HEK293T (cell line): ENCODE results near the gene HGFAC.

Source experiments
- CTCF ChIA-PET: fragments of 350-600 bp; formaldehyde crosslinking; extraction: SDS; loops from one replicate; lab custom pipeline; 2021; ENCODE audit warnings: antibody characterized with exemption, inconsistent platforms; lab: Yijun Ruan, JAX
- POLR2A ChIA-PET: fragments of 350-600 bp; formaldehyde crosslinking; extraction: SDS; loops from one replicate; lab custom pipeline; 2020; ENCODE audit warnings: antibody characterized with exemption, inconsistent platforms; lab: Yijun Ruan, JAX
- DNase-seq: peaks from one replicate; pipeline ENCODE4 v3.0.0; 2012; ENCODE audit warnings: mixed read lengths; ENCODE audit errors: extremely low spot score
- ARNT ChIP-seq: fragments of 450-650 bp; IDR thresholded peaks from 2 replicates; pipeline ENCODE4 v1.6.1; 2017; ENCODE audit warnings: mild to moderate bottlenecking
- BHLHE40 ChIP-seq: fragments of 450-650 bp; IDR thresholded peaks from 2 replicates; pipeline ENCODE4 v1.6.1; 2016; ENCODE audit warnings: mild to moderate bottlenecking, moderate library complexity, borderline replicate concordance
- CTBP1 ChIP-seq: fragments of 450-650 bp; IDR thresholded peaks from 2 replicates; pipeline ENCODE4 v1.6.1; 2016; ENCODE audit warnings: borderline replicate concordance
- ELF4 ChIP-seq: fragments of 450-650 bp; IDR thresholded peaks from 2 replicates; pipeline ENCODE4 v1.6.1; 2017; ENCODE audit warnings: antibody characterized with exemption
- FOXA1 ChIP-seq: fragments of 450-650 bp; IDR thresholded peaks from 2 replicates; pipeline ENCODE4 v1.6.1; 2016; ENCODE audit warnings: mild to moderate bottlenecking
- FOXK2 ChIP-seq: fragments of 450-650 bp; IDR thresholded peaks from 2 replicates; pipeline ENCODE4 v1.6.1; 2016; ENCODE audit warnings: mild to moderate bottlenecking
- FOXM1 ChIP-seq: fragments of 450-650 bp; IDR thresholded peaks from 2 replicates; pipeline ENCODE4 v1.6.1; 2017; ENCODE audit warnings: mild to moderate bottlenecking, borderline replicate concordance
- HDGF ChIP-seq: fragments of 450-650 bp; IDR thresholded peaks from 2 replicates; pipeline ENCODE4 v1.6.1; 2017; ENCODE audit warnings: antibody characterized with exemption, borderline replicate concordance
- L3MBTL2 ChIP-seq: fragments of 450-650 bp; conservative IDR thresholded peaks from 2 replicates; pipeline ENCODE4 v1.6.1; 2016; ENCODE audit warnings: mild to moderate bottlenecking
- LEF1 ChIP-seq: fragments of 450-650 bp; IDR thresholded peaks from 2 replicates; pipeline ENCODE4 v1.6.1; 2017; ENCODE audit warnings: mild to moderate bottlenecking, borderline replicate concordance
- NFRKB ChIP-seq: fragments of 450-650 bp; IDR thresholded peaks from 2 replicates; pipeline ENCODE4 v1.6.1; 2016; ENCODE audit warnings: mild to moderate bottlenecking, moderate library complexity
- SP1 ChIP-seq: fragments of 450-650 bp; IDR thresholded peaks from 2 replicates; pipeline ENCODE4 v1.6.1; 2017
- SUZ12 ChIP-seq: fragments of 450-650 bp; IDR thresholded peaks from 2 replicates; pipeline ENCODE4 v1.6.1; 2016; ENCODE audit warnings: mild to moderate bottlenecking
- TARDBP ChIP-seq: fragments of 450-650 bp; IDR thresholded peaks from 2 replicates; pipeline ENCODE4 v1.6.1; 2016
- ZNF384 ChIP-seq: fragments of 450-650 bp; IDR thresholded peaks from 2 replicates; pipeline ENCODE4 v1.6.1; 2016
- TF ChIP-seq, protein P1 (sequence below): fragments of 450-650 bp; IDR thresholded peaks from 2 replicates; pipeline ENCODE4 v1.6.1; 2016

HGFAC gene

DNA sequence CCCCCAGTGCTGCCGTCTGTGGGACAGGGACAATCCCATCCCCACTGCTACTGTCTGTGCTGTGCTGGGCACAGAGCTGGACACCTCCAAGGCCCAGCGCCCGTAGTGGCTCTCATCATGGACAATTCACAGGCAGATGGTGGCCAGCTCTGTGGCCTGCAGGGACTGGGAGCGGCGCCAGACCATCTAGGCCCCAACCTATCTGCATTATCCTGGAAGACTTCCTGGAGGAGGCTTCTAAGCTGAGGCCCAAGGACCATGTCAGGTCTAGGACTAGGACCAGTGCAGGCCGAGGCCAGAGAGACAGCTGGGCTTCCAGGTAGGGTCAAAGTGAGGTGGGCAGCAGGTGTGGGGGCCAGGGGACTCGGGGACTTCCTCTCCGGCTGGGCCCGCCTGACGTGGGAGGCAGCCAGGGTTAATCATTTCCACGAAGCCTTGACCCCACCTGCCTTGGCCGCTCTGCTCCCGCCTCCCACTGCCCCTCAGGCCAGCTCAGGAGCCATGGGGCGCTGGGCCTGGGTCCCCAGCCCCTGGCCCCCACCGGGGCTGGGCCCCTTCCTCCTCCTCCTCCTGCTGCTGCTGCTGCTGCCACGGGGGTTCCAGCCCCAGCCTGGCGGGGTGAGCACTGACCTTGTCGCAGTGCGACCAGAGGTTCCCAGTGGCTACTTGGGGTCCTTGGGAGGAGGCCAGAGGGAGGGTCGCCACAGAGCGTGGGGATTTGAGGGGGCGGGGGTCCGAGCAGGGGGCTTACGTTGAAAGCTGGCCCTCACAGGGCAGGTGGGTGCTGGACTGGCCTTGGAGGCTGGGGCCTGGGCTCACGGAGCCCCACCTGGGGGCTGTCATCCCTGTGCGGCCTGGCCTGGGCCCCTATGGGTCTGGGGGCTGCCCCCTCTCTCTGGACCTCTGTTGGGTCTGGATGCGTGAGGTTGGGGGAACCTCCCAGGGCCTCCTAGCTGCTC lies at the start of gene HGFAC:
Gene HGFAC, plus strand, starts transcription at position 468 of the 959 bp plus-strand sequence. Its CDS starts 34 bp downstream, at position 502.
- TF ChIP-seq LEF1: no peak
- no peak for TF ChIP-seq ZNF384
- CTCF ChIA-PET: interaction anchor here (0.8 to 1.8 kb wide), 3 partner anchors 39 to 95 kb away, joined by 3 to 4 read pairs (median 3); no protein-coding TSS in a partner anchor
- POLR2A ChIA-PET: no interaction called here
- DNase-seq: no peak

- POLR2A ChIA-PET: no interaction called here
- no peak for DNase-seq
- no peak for TF ChIP-seq CTBP1
- CTCF ChIA-PET: interaction anchor here (1.0 kb wide), 1 partner anchor 46 kb away, joined by 3 read pairs; no protein-coding TSS in a partner anchor
Observed at GRCh38 chr4:3392321-3392720, 49.4 kb upstream of the HGFAC start.

DNA sequence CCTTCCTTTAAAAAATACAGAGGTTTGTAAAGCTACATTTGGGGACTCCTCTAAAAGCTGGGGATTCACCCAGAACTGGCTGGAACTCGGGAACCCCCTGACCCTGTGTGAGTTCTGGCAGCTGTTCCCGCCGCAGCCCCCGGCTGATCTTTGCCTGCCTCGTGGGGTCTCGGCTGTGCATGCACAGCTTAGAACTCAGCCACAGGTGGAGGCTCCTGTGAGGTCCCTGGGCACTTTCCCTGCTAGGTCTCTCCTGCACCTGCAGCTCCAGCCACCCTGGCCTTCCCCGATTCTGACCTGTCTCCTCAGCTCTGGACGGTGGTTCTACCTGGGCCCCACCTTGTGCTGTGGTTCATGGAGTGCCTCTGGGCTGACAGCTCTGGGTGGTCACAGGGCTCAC lies 48.6 kb upstream of the HGFAC start:
- CTCF ChIA-PET: interaction anchor here (1.0 kb wide), 1 partner anchor 47 kb away, joined by 3 read pairs; no protein-coding TSS in a partner anchor
- DNase-seq: no peak
- POLR2A ChIA-PET: interaction anchor here (1.0 kb wide), 1 partner anchor 23 kb away, joined by 3 read pairs; no protein-coding TSS in a partner anchor

DNA sequence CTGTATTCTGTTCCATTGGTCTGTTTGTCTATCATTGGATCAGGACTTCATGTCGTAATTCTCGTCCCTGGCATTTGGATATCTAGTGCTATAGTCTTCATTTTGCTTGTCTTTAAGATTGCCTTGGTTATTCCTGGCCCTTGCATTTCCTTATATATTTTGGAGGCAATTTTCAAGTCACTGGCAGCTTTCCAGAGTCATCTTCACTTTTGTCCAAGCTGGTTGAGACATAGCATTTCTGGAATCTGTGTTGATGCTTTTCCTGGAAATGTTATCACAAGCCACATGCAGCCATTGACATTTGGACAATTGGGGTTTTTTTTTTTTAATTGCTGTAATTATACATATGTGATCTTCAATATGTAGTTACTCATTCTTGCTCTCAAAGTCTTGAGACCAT lies 45.2 kb upstream of the HGFAC start:
- ChIA-PET CTCF (no interaction called here), POLR2A (no interaction called here)
- no peak for DNase-seq
- no peak for TF ChIP-seq FOXA1
- no peak for TF ChIP-seq SUZ12
- no peak for TF ChIP-seq FOXM1
- no peak for TF ChIP-seq CTBP1

More for the DNA sequence above, 48.6 kb upstream of the HGFAC start:
- TF ChIP-seq TARDBP (no peak), SUZ12 (no peak), LEF1 (no peak), L3MBTL2 (no peak), NFRKB (no peak), ARNT (no peak), ZNF384 (no peak), SP1 (no peak), HDGF (no peak), FOXK2 (no peak), FOXM1 (no peak), CTBP1 (no peak), BHLHE40 (no peak), ELF4 (no peak), FOXA1 (no peak)
- TF ChIP-seq, protein P1, sequence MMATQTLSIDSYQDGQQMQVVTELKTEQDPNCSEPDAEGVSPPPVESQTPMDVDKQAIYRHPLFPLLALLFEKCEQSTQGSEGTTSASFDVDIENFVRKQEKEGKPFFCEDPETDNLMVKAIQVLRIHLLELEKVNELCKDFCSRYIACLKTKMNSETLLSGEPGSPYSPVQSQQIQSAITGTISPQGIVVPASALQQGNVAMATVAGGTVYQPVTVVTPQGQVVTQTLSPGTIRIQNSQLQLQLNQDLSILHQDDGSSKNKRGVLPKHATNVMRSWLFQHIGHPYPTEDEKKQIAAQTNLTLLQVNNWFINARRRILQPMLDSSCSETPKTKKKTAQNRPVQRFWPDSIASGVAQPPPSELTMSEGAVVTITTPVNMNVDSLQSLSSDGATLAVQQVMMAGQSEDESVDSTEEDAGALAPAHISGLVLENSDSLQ: no peak

DNA sequence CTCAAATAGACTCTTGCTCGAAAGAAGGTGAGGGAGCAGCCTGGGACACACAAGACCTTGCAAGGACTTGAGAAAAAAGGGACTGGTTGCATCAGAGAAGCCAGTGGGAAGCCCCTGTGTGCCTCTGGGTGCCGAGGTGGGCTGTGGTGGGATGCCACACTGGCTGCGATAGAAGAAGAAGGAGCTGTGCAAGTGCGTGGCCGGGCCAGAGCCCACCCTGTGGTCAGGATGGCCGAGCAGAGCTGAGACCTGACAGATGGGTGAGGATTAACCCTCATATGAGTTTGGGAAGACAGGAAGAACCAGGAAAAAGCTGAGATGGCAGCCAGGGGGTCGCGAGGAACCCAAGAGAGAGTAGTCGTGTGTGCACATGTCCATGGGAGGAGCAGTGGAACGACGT lies 44.6 kb upstream of the HGFAC start:
- POLR2A ChIA-PET: no interaction called here
- DNase-seq: no peak
- CTCF ChIA-PET: no interaction called here
- TF ChIP-seq FOXA1 (no peak), TARDBP (no peak), NFRKB (no peak), LEF1 (no peak), CTBP1 (no peak), L3MBTL2 (no peak), SP1 (no peak), SUZ12 (no peak), ELF4 (no peak), FOXK2 (no peak), HDGF (no peak), ZNF384 (no peak), FOXM1 (no peak), BHLHE40 (no peak), ARNT (no peak)
- TF ChIP-seq, protein P1: no peak

- peak; percentile 39 for DNase-seq
- ChIA-PET CTCF (interaction anchor here (0.7 kb wide), 2 partner anchors 52 to 96 kb away, joined by 3 to 8 read pairs; no protein-coding TSS in a partner anchor), POLR2A (no interaction called here)
- no peak for TF ChIP-seq ELF4
- no peak for TF ChIP-seq HDGF
- no peak for TF ChIP-seq LEF1
- TF ChIP-seq TARDBP: no peak
- TF ChIP-seq, protein P1: no peak
- no peak for TF ChIP-seq NFRKB
- TF ChIP-seq L3MBTL2: no peak
- TF ChIP-seq CTBP1: no peak
- no peak for TF ChIP-seq FOXK2
Observed at GRCh38 chr4:3399277-3400194, 42.2 kb upstream of the HGFAC start.
